ENCODE measurements around the gene CAV3.
"Not testable (repeated sequence)": the region's sequence is repeated elsewhere in the genome, so short reads cannot be mapped to it uniquely, and the experiment has no call there.

DNA sequence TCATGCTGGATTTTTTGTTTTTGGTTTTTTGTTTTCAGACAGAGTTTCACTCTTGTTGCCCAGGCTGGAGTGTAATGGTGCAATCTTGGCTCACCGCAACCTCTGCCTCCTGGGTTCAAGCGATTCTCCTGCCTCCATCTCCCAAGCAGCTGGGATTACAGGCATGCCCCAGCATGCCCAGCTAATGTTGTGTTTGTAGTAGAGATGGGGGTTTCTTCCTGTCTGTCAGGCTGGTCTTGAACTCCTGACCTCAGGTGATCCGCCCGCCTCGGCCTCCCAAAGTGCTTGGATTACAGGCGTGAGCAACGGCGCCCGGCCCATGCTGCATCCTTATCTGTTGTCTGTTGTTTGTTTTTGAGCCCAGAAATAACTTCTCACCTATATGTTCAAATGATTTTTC, 42.3 kb upstream of the CAV3 start:
- TF ChIP-seq, protein P1, sequence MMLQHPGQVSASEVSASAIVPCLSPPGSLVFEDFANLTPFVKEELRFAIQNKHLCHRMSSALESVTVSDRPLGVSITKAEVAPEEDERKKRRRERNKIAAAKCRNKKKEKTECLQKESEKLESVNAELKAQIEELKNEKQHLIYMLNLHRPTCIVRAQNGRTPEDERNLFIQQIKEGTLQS (IDR thresholded peaks at IDR 0.05): not testable (repeated sequence)
- TF ChIP-seq, protein P2, sequence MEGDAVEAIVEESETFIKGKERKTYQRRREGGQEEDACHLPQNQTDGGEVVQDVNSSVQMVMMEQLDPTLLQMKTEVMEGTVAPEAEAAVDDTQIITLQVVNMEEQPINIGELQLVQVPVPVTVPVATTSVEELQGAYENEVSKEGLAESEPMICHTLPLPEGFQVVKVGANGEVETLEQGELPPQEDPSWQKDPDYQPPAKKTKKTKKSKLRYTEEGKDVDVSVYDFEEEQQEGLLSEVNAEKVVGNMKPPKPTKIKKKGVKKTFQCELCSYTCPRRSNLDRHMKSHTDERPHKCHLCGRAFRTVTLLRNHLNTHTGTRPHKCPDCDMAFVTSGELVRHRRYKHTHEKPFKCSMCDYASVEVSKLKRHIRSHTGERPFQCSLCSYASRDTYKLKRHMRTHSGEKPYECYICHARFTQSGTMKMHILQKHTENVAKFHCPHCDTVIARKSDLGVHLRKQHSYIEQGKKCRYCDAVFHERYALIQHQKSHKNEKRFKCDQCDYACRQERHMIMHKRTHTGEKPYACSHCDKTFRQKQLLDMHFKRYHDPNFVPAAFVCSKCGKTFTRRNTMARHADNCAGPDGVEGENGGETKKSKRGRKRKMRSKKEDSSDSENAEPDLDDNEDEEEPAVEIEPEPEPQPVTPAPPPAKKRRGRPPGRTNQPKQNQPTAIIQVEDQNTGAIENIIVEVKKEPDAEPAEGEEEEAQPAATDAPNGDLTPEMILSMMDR (IDR thresholded peaks at IDR 0.05; ENCODE audit: low read depth, low read length, missing input control): not testable (repeated sequence)

Data from liver (tissue), 3 donors.